HG03135 (cell line): Measurements from ENCODE around the gene CDH3.

Experiments used
- ATAC-seq: cut with Tn5 transposase; IDR thresholded peaks from one replicate; pipeline ENCODE4 v1.9.1; 2021; ENCODE audit warnings: mild to moderate bottlenecking, moderate library complexity; ENCODE audit not compliant: unreplicated experiment

The CDH3 gene

GRCh38 chr16:68646953-68647659, 2.0 kb downstream of the CDH3 start:
- no peak for ATAC-seq

GRCh38 chr16:68651136-68651535, 6.0 kb downstream of the CDH3 start:
- no peak for ATAC-seq

- ATAC-seq = no peak
Observed at GRCh38 chr16:68652659-68653058, 7.5 kb downstream of the CDH3 start.

GRCh38 chr16:68655806-68656205, 10.7 kb downstream of the CDH3 start:
- no peak for ATAC-seq

GRCh38 chr16:68656751-68657150, 11.6 kb downstream of the CDH3 start:
- ATAC-seq = no peak

GRCh38 chr16:68658341-68658973, 13.3 kb downstream of the CDH3 start:
- ATAC-seq = no peak

- no peak for ATAC-seq
Observed at GRCh38 chr16:68658974-68659360, 13.9 kb downstream of the CDH3 start.

- no peak for ATAC-seq
Observed at GRCh38 chr16:68659412-68660358, 14.6 kb downstream of the CDH3 start.

GRCh38 chr16:68660359-68660795, 15.3 kb downstream of the CDH3 start:
- ATAC-seq = no peak

GRCh38 chr16:68662035-68662434, 16.9 kb downstream of the CDH3 start:
- no peak for ATAC-seq

GRCh38 chr16:68664297-68664696, 19.2 kb downstream of the CDH3 start:
- ATAC-seq = no peak

GRCh38 chr16:68665501-68665900, 20.4 kb downstream of the CDH3 start:
- ATAC-seq = no peak

- no peak for ATAC-seq
Observed at GRCh38 chr16:68668266-68668665, 23.2 kb downstream of the CDH3 start.

GRCh38 chr16:68676113-68676860, 31.2 kb downstream of the CDH3 start:
- no peak for ATAC-seq

GRCh38 chr16:68681038-68681437, 35.9 kb downstream of the CDH3 start:
- ATAC-seq = no peak

GRCh38 chr16:68685685-68686478, 40.8 kb downstream of the CDH3 start:
- no peak for ATAC-seq

GRCh38 chr16:68686905-68687304, 41.8 kb downstream of the CDH3 start:
- ATAC-seq = no peak

GRCh38 chr16:68689921-68690320, 44.8 kb downstream of the CDH3 start:
- ATAC-seq = no peak

- no peak for ATAC-seq
Observed at GRCh38 chr16:68695575-68695974, 50.5 kb downstream of the CDH3 start.

GRCh38 chr16:68696514-68696913, 51.4 kb downstream of the CDH3 start:
- no peak for ATAC-seq
